Small intestine (tissue), 7 donors: ENCODE results near the gene SELENOO. TPM values are rescaled to one million over a fixed set of nuclear protein-coding genes. Genes with fewer than 3 reads are reported as not detected.

Experiments
- DNase-seq, 2 donors: peaks; one replicate each; pipeline versions ENCODE4 v3.0.0 to v3.0.0-alpha.2; 2013
- FAIRE-seq: peaks from 2 replicates; lab custom pipeline; 2012; peaks lifted over from hg19 to GRCh38; lab: Jason Lieb, UNC
- H3K27ac ChIP-seq, 3 donors: one replicate each; pipeline ENCODE4 v1.5.1; 2013; ENCODE audit warnings: low read length in 2 of 3, mild to moderate bottlenecking in 2 of 3, control low read depth in 1 of 3, inconsistent platforms in 1 of 3, low read depth in 1 of 3, moderate library complexity in 1 of 3
- H3K27me3 ChIP-seq, 3 donors: one replicate each; pipeline ENCODE4 v1.6.1; 2013; ENCODE audit warnings: low read length in 3 of 3, inconsistent platforms in 1 of 3; ENCODE audit not compliant: control insufficient read depth in 3 of 3, insufficient read depth in 3 of 3
- H3K36me3 ChIP-seq, 3 donors: one replicate each; pipeline ENCODE4 v1.6.1; 2013; ENCODE audit warnings: low read length in 3 of 3, inconsistent platforms in 1 of 3, low read depth in 1 of 3, mild to moderate bottlenecking in 1 of 3, moderate library complexity in 1 of 3; ENCODE audit not compliant: control insufficient read depth in 3 of 3, insufficient read depth in 2 of 3
- H3K4me1 ChIP-seq, 3 donors: one replicate each; pipeline ENCODE4 v1.6.1; 2013; ENCODE audit warnings: low read length in 2 of 3, inconsistent platforms in 1 of 3, low read depth in 1 of 3, mild to moderate bottlenecking in 1 of 3, moderate library complexity in 1 of 3; ENCODE audit not compliant: control insufficient read depth in 3 of 3, insufficient read depth in 2 of 3
- H3K4me3 ChIP-seq, 3 donors: one replicate each; pipeline ENCODE4 v1.5.1; 2013; ENCODE audit warnings: low read length in 3 of 3, control low read depth in 1 of 3, inconsistent platforms in 1 of 3, low read depth in 1 of 3, mild to moderate bottlenecking in 1 of 3, moderate library complexity in 1 of 3
- H3K9me3 ChIP-seq, 2 donors: one replicate each; pipeline ENCODE4 v1.6.1; 2013; ENCODE audit warnings: low read depth in 1 of 2, low read length in 1 of 2; ENCODE audit not compliant: control insufficient read depth in 2 of 2, insufficient read depth in 1 of 2
- WGBS, 3 donors: extraction: QIAGEN DNeasy Blood & Tissue Kit; methylation state at CpG; one replicate each; pipeline ENCODE4 v1.1.7; 2013; 5-methylcytosine and 5-hydroxymethylcytosine counted together
- polyA plus RNA-seq, 4 donors: library from polyadenylated mRNA; stranded (reverse) in 3 of 4; unstranded in 1 of 4; fragments of 200-250 nt in 3 of 4; fragments of 120-200 nt in 1 of 4; gene quantifications; one replicate each; pipeline versions ENCODE4 v1.2.1 to v1.2.3, GENCODE V29; 2013
- donor health status: healthy with polysubstance abuse.
- donor health status: control.
- donor health status: control.
- donor health status: Bipolar disorder and iron deficiency.
- donor health status: healthy.

The SELENOO gene
- polyA plus RNA-seq, 4 donors: 23.6 to 94.6 (median 66.5) TPM

GRCh38 chr22:50218996-50219727, 18.4 kb downstream of the SELENOO start:
- FAIRE-seq (no peak), DNase-seq (peak; percentile 65 to 90)
- no peaks in the 10 kb centered on the region for H3K27me3 ChIP-seq
- H3K36me3 ChIP-seq: peaks cover 9 to 97% (median 21%) of the 10 kb centered on the region in 3 donors
- H3K4me3 ChIP-seq: no peak overlapping the region
- H3K9me3 ChIP-seq: no peaks in the 10 kb centered on the region
- 63 to 76% (median 71%) methylated on average over 35 to 42 of the region's 42 CpGs for WGBS, 3 donors
- no peak overlapping the region for H3K27ac ChIP-seq
- H3K4me1 ChIP-seq: no peaks in the 10 kb centered on the region

- peaks cover 7 to 95% (median 24%) of the 10 kb centered on the region in 3 donors for H3K36me3 ChIP-seq
- FAIRE-seq (no peak), DNase-seq (no peak)
- no peaks in the 10 kb centered on the region for H3K4me1 ChIP-seq
- H3K4me3 ChIP-seq: no peak overlapping the region
- no peak overlapping the region for H3K27ac ChIP-seq
- 86 to 89% (median 86%) methylated on average over 25 of the region's 25 CpGs for WGBS, 3 donors
- H3K27me3 ChIP-seq: no peaks in the 10 kb centered on the region
- no peaks in the 10 kb centered on the region for H3K9me3 ChIP-seq
Measured at GRCh38 chr22:50219800-50220602, 19.2 kb downstream of the SELENOO start.

- WGBS, 3 donors: 96 to 98% (median 97%) methylated on average over 45 of the region's 45 CpGs
- Histone ChIP-seq H3K4me3 (no peak overlapping the region), H3K36me3 (peaks cover 12 to 94% (median 24%) of the 10 kb centered on the region in 3 donors), H3K9me3 (no peaks in the 10 kb centered on the region), H3K27me3 (no peaks in the 10 kb centered on the region), H3K27ac (no peak overlapping the region), H3K4me1 (peaks cover 0 to 7% (median 0%) of the 10 kb centered on the region in 3 donors)
- FAIRE-seq (no peak), DNase-seq (no peak)
Measured at GRCh38 chr22:50220603-50221409, 20.0 kb downstream of the SELENOO start.

- no peak for DNase-seq
- no peak for FAIRE-seq
- peaks cover 14 to 93% (median 25%) of the 10 kb centered on the region in 3 donors for H3K36me3 ChIP-seq
- H3K4me1 ChIP-seq: peaks cover 0 to 7% (median 0%) of the 10 kb centered on the region in 3 donors
- H3K4me3 ChIP-seq: no peak overlapping the region
- H3K27me3 ChIP-seq: no peaks in the 10 kb centered on the region
- H3K27ac ChIP-seq: no peak overlapping the region
- 92 to 94% (median 93%) methylated on average over 16 to 19 of the region's 19 CpGs for WGBS, 3 donors
- no peaks in the 10 kb centered on the region for H3K9me3 ChIP-seq
Measured at GRCh38 chr22:50221410-50222300, 20.8 kb downstream of the SELENOO start.

- Histone ChIP-seq H3K27me3 (no peaks in the 10 kb centered on the region), H3K27ac (no peak overlapping the region), H3K4me3 (no peak overlapping the region), H3K4me1 (peaks cover 0 to 7% (median 0%) of the 10 kb centered on the region in 3 donors), H3K9me3 (no peaks in the 10 kb centered on the region), H3K36me3 (peaks cover 12 to 93% (median 24%) of the 10 kb centered on the region in 3 donors)
- DNase-seq: no peak
- FAIRE-seq: no peak
- 91 to 93% (median 92%) methylated on average over 8 of the region's 8 CpGs for WGBS, 3 donors
Measured at GRCh38 chr22:50222508-50222907, 21.7 kb downstream of the SELENOO start.

DNA sequence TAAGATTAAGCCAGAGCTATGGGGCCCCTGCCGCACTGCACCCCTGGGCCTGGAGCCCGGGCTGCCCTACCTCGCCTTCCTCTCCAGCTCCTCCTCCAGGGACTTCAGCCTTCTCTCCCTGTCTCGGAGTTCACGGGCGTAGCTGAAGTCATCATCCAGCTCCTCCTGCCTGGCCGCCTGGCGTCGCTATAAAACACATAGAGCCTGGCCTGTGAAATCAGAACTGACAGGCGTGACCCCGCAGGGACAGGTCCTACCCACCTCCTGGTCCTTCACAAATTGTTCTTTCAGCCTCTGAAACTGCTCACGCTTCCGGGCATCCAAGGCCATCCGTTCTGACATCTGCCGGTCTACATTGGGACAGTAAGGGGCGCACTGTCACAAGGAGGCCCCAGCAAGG, 23.3 kb downstream of the SELENOO start:
- no peaks in the 10 kb centered on the region for H3K27me3 ChIP-seq
- H3K4me3 ChIP-seq: no peak overlapping the region
- FAIRE-seq: no peak
- H3K27ac ChIP-seq: no peak overlapping the region
- H3K9me3 ChIP-seq: no peaks in the 10 kb centered on the region
- peaks cover 0 to 7% (median 0%) of the 10 kb centered on the region in 3 donors for H3K4me1 ChIP-seq
- WGBS, 3 donors: 92 to 93% (median 92%) methylated on average over 16 of the region's 16 CpGs
- no peak for DNase-seq
- peaks cover 12 to 93% (median 26%) of the 10 kb centered on the region in 3 donors for H3K36me3 ChIP-seq

GRCh38 chr22:50225200-50225969, 24.6 kb downstream of the SELENOO start:
- FAIRE-seq: no peak
- Histone ChIP-seq H3K4me1 (peaks cover 0 to 7% (median 0%) of the 10 kb centered on the region in 3 donors), H3K36me3 (peaks cover 12 to 91% (median 26%) of the 10 kb centered on the region in 3 donors), H3K27me3 (no peaks in the 10 kb centered on the region), H3K9me3 (no peaks in the 10 kb centered on the region), H3K27ac (no peak overlapping the region), H3K4me3 (no peak overlapping the region)
- DNase-seq: no peak
- WGBS, 3 donors: 62 to 81% (median 75%) methylated on average over 18 to 24 of the region's 24 CpGs
